Urothelium cell line (cell line): ENCODE results near the gene NRIP3.
"Not testable (repeated sequence)": the region's sequence is repeated elsewhere in the genome, so short reads cannot be mapped to it uniquely, and the experiment has no call there.

ENCODE experiments used
- DNase-seq: peaks from one replicate; pipeline ENCODE4 v3.0.0; 2011; ENCODE audit warnings: low spot score, mixed read lengths
- FAIRE-seq: peaks from 2 replicates; lab custom pipeline; 2011; peaks lifted over from hg19 to GRCh38; lab: Jason Lieb, UNC

The NRIP3 gene

DNA sequence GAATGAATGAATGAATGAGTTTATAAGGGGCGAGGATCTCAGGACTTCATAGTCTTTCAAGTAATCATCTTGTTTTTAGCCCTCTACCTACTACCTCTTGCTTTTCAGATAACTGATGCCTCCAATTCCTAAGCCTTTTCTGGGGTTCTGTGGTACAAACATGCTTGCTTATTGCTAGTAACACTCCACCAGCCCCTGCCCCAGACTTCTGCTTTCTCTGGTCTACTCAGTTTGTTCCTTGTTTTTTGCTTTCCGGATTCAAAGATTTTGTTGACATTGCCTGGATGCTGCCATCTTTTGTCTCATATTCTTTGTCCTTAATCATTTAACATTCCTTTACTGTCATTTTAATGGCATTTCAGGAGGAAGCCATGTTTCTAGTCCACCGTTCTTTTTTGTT is 30.7 kb downstream of the NRIP3 start:
- no peak for DNase-seq
- no peak for FAIRE-seq

DNA sequence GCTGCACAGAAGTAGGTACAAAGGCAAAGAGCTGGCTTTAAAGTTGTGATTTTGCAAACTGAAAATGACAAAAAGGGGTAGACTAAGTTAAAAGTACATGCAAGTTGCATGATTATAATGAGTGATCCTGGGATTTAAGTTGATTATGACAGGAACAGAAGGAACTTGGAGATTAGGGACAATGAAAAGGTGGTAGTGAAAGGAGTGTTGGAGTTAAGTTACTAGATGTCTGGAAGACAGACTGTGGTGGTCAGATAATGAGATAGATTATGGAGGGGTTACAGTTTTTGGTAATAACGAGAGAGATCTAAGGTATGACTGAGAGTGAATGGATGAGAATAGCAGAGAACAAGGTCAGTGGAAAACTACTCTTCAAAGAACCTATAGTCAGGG is 31.9 kb downstream of the NRIP3 start:
- FAIRE-seq = no peak

DNA sequence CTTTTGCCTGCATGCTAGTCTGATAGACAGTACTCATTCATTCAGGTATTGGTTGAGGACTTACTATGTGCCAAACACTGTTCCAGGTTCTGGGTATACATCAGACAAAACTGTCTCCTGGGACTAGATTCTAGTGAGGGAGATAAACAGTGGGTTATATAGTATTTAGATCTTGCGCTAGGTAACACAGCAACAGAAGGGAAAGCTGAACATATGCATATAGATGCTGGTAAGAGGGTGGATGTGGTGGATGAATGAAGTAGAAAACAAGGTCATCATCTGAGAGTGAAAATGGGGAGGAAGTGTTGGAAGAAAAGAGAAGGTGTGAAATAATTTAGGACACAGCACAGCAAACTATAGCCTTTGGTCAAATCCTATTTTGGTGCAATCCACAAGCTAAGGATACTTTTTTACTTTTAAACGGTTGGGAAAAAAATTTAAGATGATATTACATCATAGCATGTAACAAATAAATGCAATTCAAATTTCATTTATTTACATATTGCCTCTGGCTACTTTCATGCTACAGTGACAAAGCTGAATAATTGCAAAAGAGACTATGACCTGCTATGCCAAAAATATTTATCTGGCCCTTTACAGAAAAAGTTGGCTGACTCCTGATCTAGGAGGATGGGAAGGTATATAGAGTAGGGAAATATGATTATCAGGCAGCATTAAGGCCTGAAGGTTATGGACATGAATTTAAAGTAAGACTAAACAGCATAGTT is 32.4 kb downstream of the NRIP3 start:
- FAIRE-seq (no peak), DNase-seq (no peak)

More for the DNA sequence above, 31.9 kb downstream of the NRIP3 start:
- DNase-seq = no peak

DNA sequence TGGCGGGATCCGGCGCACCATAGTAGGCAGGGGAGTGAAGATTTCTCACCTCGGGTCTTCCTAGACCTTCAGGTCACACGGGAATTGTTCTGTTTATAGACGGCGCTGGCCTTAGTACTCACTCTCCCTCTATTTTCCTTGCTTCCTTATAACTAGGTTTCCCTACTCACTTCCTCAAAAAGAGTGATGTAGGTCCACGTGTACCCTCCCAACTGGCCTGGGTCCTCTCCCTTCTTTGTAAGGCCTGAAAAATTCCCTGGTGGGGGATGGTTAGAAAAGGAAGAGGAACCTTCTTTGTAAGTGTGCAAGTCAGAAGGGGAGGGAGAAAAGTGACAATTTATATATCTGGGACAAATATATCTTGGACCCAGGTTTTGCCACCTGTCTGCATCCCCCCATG is 36.6 kb downstream of the NRIP3 start:
- FAIRE-seq = no peak
- DNase-seq = no peak

DNA sequence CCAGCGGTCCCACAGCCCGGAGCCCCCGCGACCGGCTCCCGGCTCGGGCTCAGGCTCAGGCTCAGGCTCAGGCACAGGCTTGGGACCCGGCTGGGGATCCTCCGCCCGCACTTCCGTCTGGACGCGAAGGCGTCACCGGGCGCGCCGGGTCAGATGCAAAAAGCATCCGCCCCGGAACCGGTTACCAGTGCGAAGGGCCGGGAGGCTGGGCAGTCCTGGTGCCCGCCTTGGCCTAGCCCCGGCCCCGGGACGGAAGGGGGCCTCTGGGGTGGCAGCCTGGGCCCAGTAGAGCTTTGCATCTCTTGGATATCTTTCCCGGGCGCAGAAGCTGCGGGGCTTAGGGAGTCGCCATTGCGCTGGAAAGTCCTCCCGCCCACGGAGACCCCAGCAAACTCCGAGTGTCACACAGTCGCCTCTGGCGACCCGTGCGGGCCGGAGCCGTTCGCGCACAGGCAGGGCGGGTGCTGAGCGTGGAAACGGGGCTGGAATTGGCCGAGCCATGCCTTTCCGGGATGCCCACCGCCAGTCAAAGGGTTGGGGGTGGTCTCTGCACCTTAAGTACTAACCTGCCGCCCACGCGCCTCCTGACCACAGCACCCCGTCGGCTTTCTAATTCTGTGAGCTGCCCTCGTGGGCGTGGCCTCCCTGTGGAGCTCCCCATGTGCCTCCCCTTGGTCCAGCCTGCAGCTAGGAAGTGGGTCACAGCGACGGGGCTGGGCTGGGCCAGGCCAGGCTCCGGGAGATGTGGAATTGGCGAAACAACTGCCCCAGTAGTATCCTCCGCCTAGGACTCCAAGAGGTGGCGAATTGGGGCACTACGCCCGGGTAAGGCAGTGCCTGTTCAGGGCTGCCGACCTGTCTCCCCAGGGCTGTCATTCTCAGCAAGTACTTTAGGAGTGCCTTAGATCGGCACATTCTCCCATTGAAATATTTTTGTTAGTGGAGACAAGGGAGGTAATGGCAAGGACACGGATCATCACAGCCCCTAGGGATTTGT is 39.2 kb downstream of the NRIP3 start, which contains the start of gene TMEM9B:
TSS of gene TMEM9B (minus strand) at position 119 of the 997 bp plus-strand sequence. CDS start 129 bp downstream, outside the sequence.
- peak; percentile 92 for DNase-seq
- peak; percentile 74 for FAIRE-seq

DNA sequence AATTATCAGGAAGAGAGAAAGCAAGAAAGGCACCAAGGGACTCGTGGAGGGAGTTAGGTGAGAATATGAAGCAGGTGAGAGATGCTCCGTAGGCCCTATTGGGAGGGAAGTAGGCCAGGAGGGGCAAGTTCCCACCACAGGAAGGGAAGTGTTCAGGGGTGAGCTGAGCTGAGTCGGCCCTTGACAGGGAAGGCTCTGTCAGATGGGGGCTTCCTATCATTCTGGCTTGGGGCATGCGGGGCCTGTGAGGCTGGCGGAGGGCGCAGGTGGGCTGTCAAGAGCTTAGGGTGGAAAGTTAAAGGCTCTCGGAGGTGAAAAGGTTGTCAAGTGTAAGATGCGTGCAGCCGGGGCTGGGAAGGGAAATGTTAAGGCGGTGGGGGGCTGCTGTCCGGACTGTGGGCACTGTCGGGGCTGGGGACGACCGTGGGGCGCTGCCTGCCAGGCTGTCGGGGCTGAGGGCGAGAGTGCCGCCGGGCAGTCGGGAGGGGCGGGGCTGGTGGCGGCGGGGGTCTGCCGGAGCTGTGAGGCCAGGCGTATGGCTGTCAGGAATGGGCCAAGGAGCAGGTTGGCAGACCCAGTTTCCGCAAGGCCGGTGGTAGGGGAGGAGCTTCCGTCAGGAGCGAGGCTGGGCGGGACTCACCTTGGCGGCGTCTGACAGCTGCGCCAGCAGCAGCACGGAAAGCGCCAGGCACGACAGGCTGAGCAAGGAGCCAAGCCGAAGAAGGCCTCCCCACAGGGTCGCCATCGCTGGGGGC is 40.1 kb downstream of the NRIP3 start:
- DNase-seq (peak; percentile 86), FAIRE-seq (no peak)

DNA sequence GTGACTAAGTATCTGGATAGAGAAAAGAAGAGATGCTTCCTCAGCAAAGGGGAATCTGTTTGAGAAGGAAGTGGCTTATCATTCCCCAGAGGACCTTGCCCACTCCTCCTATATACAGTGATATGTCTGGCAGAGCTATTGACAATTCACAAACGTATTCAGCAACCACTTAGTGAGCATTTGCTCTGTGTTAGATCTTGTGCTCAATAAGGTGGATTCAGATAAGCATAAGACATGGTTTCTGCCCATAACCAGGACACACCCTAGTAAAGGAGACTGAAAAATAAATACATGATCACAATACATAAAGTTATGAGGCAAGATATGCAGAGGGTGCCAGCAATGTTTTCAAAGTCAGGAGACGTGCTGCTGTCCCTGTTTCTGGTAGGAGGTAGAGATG is 41.0 kb downstream of the NRIP3 start:
- no peak for DNase-seq

DNA sequence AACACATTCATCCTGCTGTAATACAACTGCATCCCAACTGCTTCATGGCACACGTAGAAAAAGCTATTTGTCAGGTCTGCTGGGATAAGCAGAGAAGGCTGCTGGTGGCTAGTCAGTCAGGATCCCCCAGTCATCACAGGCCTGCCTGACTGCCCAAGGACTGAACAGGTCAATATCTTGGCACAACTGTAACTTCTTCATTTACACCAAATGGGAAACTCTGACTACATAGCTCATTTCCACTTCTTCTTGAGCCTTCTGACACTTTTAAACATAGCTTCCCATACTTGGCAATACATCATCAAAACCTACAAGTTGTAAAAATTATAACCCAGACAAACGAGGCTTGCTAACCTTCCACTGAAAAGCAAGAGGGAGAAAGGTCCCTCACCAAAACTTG is 42.4 kb downstream of the NRIP3 start:
- FAIRE-seq (no peak), DNase-seq (no peak)

More for the DNA sequence above, 41.0 kb downstream of the NRIP3 start:
- no peak for FAIRE-seq

DNA sequence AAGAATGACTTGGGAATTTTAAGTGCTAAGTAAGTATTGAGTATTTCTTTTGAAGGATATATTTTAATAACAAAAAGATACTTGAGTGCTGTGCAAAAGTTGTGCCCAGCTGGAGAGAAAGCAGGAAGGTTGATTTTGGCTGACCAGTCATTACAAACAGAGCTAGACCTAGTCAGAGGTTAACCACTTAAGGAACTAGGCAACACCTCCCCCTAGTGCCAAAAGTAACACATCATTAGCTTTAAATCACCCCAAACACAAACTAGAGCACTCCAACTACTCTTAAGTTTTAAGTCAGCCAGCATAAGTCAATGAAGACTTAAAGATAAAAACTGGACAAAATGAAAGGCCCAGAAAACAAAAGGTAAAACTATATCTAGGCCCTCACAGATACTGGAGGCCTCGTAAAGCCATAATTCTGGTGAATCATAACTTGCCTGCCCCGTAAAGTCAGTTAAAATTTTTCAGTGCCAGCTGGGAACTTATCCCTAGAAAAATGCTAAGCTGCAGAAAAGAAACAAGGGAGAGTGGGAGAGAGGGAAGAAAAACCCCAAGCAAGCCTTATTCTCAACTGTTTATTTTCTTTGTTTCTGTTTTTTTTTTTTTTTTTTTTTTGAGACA is 44.1 kb downstream of the NRIP3 start:
- FAIRE-seq (no peak), DNase-seq (peak; percentile 56)

DNA sequence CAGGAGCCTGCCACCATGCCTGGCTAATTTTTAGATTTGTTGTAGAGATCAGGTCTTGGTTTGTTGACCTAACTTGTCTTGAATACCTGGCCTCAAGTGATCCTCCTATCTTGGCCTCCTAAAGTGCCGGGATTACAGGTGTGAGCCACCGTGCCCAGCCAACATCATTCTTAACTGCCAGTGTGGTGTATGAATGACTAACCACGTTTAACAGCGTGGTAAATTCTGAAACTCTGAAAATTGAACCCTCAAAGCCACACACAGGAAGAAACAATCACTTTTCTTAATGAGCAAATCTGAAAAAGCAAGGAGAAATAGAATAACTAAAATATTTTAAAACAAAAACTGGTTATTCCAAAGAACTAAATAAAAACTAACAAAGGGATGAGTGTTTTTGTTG is 46.9 kb downstream of the NRIP3 start:
- FAIRE-seq (no peak), DNase-seq (no peak)

DNA sequence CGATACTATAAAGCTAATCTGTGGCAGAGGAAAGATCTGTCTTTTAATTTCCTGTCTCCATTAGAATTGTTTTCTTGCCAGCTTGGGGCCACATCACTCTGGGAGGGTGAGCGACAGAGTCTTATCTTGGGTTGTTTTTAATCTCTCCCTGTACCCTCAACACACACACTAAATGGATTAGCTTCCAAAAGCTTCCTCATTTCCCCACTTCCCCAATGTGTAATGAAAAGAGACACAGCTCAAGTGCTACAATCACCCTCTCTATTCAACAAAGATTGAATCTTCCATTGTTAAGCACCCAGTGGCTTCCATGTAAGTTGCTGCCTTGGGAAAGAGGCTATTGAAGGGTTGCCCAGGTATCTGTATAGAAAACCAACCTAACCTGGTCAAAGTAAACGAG is 54.9 kb downstream of the NRIP3 start:
- no peak for DNase-seq
- no peak for FAIRE-seq

DNA sequence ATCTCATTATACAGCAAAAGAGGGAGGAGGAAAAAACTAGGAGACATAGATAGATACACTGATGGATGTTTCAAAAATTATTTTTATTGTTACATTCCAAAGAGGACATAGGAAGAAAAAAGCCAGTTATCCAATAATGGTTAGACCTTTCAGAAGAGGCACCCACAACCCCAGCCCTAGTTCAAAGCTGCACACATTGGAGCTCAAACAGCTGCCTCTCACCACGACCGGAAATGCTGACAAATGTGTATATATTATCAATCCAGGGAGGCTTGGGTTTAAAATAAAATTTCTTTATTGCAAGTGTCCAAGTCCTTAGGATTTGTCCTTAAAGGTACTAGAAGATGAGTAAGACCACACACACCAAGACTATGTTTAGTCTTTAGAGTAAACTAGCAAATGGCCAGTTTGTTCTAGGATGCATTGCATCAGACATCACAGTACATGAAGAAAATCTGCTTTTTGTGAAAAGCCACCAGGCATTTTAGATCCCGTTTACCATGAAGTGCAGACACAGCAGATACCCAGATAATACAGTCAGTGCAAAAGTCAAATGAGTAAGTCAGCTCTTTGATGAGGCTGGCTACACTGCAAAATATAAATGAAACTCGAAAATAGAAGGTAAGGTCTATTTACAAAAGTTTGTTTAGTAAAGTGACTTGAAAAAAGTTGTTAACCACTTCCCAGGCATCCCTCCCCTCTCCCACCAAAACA is 56.4 kb downstream of the NRIP3 start:
- no peak for FAIRE-seq
- no peak for DNase-seq

DNA sequence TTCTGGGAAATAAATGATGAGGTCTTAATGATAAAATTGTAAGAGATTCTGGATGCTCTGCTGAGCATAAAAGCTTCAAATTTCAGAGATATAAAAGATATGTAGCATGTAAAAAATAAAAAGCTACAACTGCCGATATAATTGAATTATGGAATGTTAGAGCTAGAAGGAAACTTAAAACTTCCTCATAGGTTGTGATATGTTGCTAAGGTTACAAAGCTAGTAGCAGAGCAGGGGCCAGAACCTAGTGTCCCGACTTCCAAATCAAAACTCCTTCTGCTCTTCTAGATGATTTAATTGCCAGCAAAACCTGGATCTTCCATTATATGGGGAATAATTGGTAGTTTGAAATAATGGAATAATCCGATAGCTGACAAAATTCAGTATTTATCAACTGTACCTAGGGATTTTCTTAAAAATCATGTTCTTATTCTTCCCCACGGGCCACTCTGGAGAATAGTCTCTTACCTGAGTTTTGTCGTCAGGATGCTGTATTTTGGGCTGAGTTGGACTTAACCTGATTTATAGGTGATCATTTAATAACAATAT is 61.2 kb downstream of the NRIP3 start, which contains the start of gene ASCL3:
TSS of gene ASCL3 (minus strand) at position 499 of the 549 bp plus-strand sequence. CDS start 4,855 bp downstream, outside the sequence.
- DNase-seq (no peak), FAIRE-seq (no peak)

DNA sequence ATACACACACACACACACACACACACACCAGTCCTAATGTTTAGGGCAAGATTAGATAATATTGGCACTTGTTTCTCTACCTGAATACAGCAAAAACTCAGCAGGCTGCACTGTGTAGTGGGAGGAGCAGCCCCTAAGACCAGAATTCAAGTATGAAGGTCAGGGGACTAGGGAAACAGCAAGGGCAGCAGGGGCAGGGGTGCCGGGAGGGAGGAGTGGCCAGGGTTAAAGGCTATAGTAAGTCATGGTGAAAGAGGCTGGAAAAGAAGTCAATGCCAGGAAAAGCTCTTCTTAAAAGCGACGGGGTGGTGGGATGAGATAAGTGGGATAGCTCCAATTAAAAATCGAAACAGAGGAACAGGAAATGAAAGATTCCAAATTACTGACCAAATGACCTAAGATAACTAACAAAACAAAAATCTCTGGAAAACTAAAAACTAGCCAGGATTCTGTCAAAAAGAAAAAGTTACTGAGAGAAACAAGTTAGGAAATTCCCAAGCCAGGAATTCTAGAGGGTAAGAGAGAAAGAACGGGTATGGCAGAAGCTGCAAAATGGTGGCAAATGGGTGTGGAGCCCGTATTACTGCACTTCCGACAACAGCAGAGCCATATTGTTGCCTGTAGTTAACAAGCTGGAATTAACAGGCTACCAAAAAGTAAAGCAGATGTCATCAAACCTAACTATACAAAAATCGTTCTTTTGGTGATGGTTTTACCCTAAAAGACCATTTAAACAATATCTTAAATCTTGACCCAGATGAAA is 62.3 kb downstream of the NRIP3 start:
- DNase-seq = no peak

DNA sequence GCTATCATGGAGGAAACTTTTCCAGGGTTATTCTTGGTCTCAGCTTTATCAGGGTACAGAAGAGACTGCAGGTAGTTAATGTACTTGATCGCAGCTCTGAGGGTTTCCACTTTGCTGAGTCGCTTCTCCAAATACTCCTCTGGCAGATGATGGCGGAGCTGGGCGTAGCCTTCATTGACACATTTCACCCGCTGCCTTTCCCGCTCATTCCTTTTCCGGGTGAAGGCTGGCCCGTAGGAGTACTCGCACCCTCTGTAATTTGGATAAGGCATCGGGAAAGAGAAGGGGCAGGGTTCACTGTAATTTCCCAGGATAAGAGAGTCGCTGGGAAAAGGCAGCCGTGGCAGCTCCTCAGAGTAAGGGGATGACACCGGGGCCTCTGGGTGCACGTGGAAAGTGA is 66.1 kb downstream of the NRIP3 start:
- no peak for FAIRE-seq
- no peak for DNase-seq

More for the DNA sequence above, 62.3 kb downstream of the NRIP3 start:
- FAIRE-seq = no peak

DNA sequence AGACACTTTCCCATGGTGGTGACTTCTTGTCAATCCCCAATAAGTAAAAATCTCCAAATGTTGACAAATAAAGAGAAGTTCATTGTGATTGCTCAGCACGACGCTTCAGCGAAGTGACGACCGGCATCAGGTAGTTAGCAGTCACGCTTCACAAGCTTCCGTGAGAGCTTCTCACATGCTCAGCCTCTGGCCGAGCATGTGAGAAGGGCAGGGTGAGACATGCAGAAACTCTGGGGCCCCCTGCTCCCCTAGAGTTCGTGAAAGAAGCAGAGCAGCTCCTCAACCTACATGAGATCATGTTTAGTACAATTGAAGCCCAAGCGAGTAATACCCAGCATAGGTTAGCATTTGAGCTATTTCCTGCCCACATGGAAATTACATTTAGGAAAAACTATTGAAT is 66.6 kb downstream of the NRIP3 start:
- FAIRE-seq = no peak

DNA sequence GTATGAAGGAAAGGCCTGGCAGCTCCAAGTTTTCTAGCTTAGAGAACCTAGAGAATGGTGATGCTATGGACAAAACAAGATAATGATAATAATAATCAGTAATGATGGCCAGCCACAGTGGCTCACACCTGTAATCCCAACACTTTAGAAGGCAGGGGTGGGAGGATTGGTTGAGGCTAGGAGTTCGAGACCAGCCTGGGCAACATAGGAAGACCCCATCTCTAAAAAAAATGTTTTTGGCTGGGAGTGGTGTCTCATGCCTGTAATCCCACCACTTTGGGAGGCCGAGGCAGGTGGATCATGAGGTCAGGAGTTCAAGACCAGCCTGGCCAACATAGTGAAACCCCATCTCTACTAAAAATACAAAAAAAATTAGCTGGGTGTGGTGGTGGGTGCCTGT is 68.0 kb downstream of the NRIP3 start:
- not testable (repeated sequence) for FAIRE-seq, DNase-seq

More for the DNA sequence above, 66.6 kb downstream of the NRIP3 start:
- DNase-seq = no peak

DNA sequence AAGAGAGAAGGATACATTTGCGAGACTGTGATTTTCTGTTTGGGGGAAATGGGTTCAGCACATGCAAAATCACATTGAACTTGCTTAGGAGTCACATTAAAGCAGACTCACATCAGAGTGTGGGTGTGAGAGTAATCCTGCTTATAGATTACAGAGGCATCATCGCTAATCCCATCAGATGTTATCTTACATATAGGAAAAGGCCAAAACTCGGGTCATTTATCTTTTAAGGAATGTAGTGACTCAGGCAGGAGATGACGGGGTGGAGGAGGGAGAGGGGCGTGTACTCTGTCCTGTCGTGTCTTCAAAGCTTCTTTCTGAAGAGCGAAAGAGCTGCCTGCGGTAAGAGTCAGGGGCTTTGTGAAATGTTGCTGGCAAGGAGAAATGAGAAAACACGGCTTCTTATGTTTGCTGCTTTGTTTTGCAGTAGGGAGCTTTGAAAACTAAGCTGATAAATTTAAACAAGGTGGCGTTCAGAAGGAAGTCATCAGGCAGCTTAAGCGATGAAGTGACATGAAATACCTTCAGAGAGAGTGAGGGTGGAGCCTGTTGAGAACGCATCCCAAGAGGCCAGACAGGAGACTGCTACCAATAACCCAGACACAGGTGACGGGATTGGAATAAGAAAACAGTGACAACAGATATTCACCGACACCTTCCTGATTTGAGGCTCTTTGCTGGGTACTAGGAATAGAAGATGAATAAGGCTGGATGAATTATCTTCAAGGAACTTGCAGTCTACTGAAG is 68.9 kb downstream of the NRIP3 start:
- FAIRE-seq (peak; percentile 87), DNase-seq (peak; percentile 62)
